CD8-positive, alpha-beta memory T cell (primary cell): Measurements from ENCODE around the gene PARP16. TPM values are rescaled to one million over a fixed set of nuclear protein-coding genes. Genes with fewer than 3 reads are reported as not detected.
A peak's percentile ranks its signal among the peaks of the same experiment; 100 is the strongest.

Source experiments
- CTCF ChIA-PET: fragments of 350-600 bp; sonication (Branson Sonifier 250); formaldehyde crosslinking; loops from one replicate; lab custom pipeline; 2021; ENCODE audit warnings: antibody characterized with exemption; lab: Charles Lee
- POLR2A ChIA-PET: fragments of 350-600 bp; sonication (Branson Sonifier 250); formaldehyde crosslinking; loops from one replicate; lab custom pipeline; 2021; ENCODE audit warnings: antibody characterized with exemption; lab: Charles Lee
- DNase-seq, 5 donors: peaks; one replicate each; pipeline versions ENCODE4 v3.0.0 to v3.0.0-alpha.2; 2020 to 2022; ENCODE audit warnings: mixed read lengths in 1 of 5
- H3K27ac ChIP-seq: one replicate; pipeline ENCODE4 v1.7.0; 2013; ENCODE audit warnings: low read depth, mild to moderate bottlenecking, low read length, moderate library complexity
- H3K27me3 ChIP-seq: 2 replicates; pipeline ENCODE4 v1.7.0; 2013; ENCODE audit warnings: low read length, mild to moderate bottlenecking; ENCODE audit not compliant: insufficient read depth, poor library complexity, severe bottlenecking
- H3K36me3 ChIP-seq: 2 replicates; pipeline ENCODE4 v1.7.0; 2013; ENCODE audit warnings: mild to moderate bottlenecking, low read length, moderate library complexity; ENCODE audit not compliant: insufficient read depth
- H3K4me1 ChIP-seq: 2 replicates; pipeline ENCODE4 v1.7.0; 2013; ENCODE audit warnings: mild to moderate bottlenecking, low read length, moderate library complexity; ENCODE audit not compliant: insufficient read depth
- H3K4me3 ChIP-seq: 2 replicates; pipeline ENCODE4 v1.7.0; 2013; ENCODE audit warnings: mild to moderate bottlenecking, low read length
- H3K9me3 ChIP-seq: 2 replicates; pipeline ENCODE4 v1.7.0; 2013; ENCODE audit warnings: mild to moderate bottlenecking, low read length
- H3K27ac Mint-ChIP-seq, 8 donors: one replicate each; pipeline ENCODE4 v1.8.0; 2020 to 2021; ENCODE audit warnings: mixed read lengths in 8 of 8, mild to moderate bottlenecking in 6 of 8, inconsistent platforms in 3 of 8, moderate library complexity in 3 of 8
- H3K27me3 Mint-ChIP-seq, 2 donors: one replicate each; pipeline ENCODE4 v1.8.0; 2020 to 2021; ENCODE audit warnings: mixed read lengths in 2 of 2, mild to moderate bottlenecking in 1 of 2, moderate library complexity in 1 of 2
- H3K36me3 Mint-ChIP-seq, 3 donors: one replicate each; pipeline ENCODE4 v1.8.0; 2020 to 2021; ENCODE audit warnings: mixed read lengths in 3 of 3, inconsistent platforms in 1 of 3, mild to moderate bottlenecking in 1 of 3
- H3K4me1 Mint-ChIP-seq, 3 donors: one replicate each; pipeline ENCODE4 v1.8.0; 2020 to 2021; ENCODE audit warnings: mixed read lengths in 3 of 3, inconsistent platforms in 1 of 3, mild to moderate bottlenecking in 1 of 3
- H3K4me3 Mint-ChIP-seq, 7 donors: one replicate each; pipeline ENCODE4 v1.8.0; 2020 to 2021; ENCODE audit warnings: mixed read lengths in 7 of 7, mild to moderate bottlenecking in 6 of 7, moderate library complexity in 4 of 7, inconsistent platforms in 2 of 7
- H3K9me3 Mint-ChIP-seq, 5 donors: one replicate each; pipeline ENCODE4 v1.8.0; 2020 to 2022; ENCODE audit warnings: mixed read lengths in 5 of 5, mild to moderate bottlenecking in 3 of 5, moderate library complexity in 2 of 5, inconsistent platforms in 1 of 5
- polyA plus RNA-seq: library from polyadenylated mRNA; unstranded; fragments of 300-500 nt; fragmentation: Illumina TruSeq; gene quantifications from one replicate; pipeline ENCODE4 v1.2.3, GENCODE V29; 2021
- total RNA-seq, 2 experiments: library from RNA; stranded (reverse); gene quantifications; one replicate each; pipeline ENCODE4 v1.2.3, GENCODE V29; 2021

The PARP16 gene
- total and polyA plus RNA-seq, 3 experiments from 2014 or later = 14.1 to 30.9 (median 14.7) TPM

GRCh38 chr15:65266469-65266868, 20.2 kb downstream of the PARP16 start:
- Histone ChIP-seq H3K27me3 (no peaks in the 10 kb centered on the region), H3K9me3 (no peaks in the 10 kb centered on the region), H3K36me3 (peaks cover 16% of the 10 kb centered on the region), H3K4me3 (no peak overlapping the region), H3K4me1 (no peaks in the 10 kb centered on the region), H3K27ac (no peak overlapping the region)
- ChIA-PET CTCF (no interaction called here), POLR2A (no interaction called here)
- no peak for DNase-seq
- Mint-ChIP-seq H3K36me3 (peaks cover 4 to 62% (median 17%) of the 10 kb centered on the region in 3 donors), H3K4me1 (peaks cover 0 to 3% (median 0%) of the 10 kb centered on the region in 3 donors), H3K27me3 (no peaks in the 10 kb centered on the region), H3K4me3 (no peak overlapping the region), H3K27ac (peak overlapping the region in 1 of 8 donors; percentile 53), H3K9me3 (no peaks in the 10 kb centered on the region)

GRCh38 chr15:65264863-65265430, 21.7 kb downstream of the PARP16 start:
- ChIA-PET CTCF (interaction anchor here (1.2 kb wide), 1 partner anchor 222 kb away, joined by 3 read pairs; no protein-coding TSS in a partner anchor), POLR2A (no interaction called here)
- Histone ChIP-seq H3K9me3 (no peaks in the 10 kb centered on the region), H3K36me3 (peaks cover 27% of the 10 kb centered on the region), H3K27ac (no peak overlapping the region), H3K4me3 (no peak overlapping the region), H3K4me1 (no peaks in the 10 kb centered on the region), H3K27me3 (no peaks in the 10 kb centered on the region)
- Mint-ChIP-seq H3K4me1 (peaks cover 0 to 3% (median 0%) of the 10 kb centered on the region in 3 donors), H3K9me3 (no peaks in the 10 kb centered on the region), H3K36me3 (peaks cover 7 to 66% (median 21%) of the 10 kb centered on the region in 3 donors), H3K27me3 (no peaks in the 10 kb centered on the region), H3K4me3 (no peak overlapping the region), H3K27ac (no peak overlapping the region)
- no peak for DNase-seq

GRCh38 chr15:65263313-65263712, 23.4 kb downstream of the PARP16 start:
- H3K36me3 Mint-ChIP-seq = peaks cover 11 to 75% (median 26%) of the 10 kb centered on the region in 3 donors
- Histone ChIP-seq H3K27me3 (no peaks in the 10 kb centered on the region), H3K9me3 (no peaks in the 10 kb centered on the region), H3K36me3 (peaks cover 34% of the 10 kb centered on the region), H3K4me1 (no peaks in the 10 kb centered on the region), H3K27ac (no peak overlapping the region), H3K4me3 (no peak overlapping the region)
- peaks cover 0 to 3% (median 0%) of the 10 kb centered on the region in 3 donors for H3K4me1 Mint-ChIP-seq
- no peak for DNase-seq
- no peak overlapping the region for H3K4me3 Mint-ChIP-seq
- no peaks in the 10 kb centered on the region for H3K27me3 Mint-ChIP-seq
- ChIA-PET CTCF (no interaction called here), POLR2A (no interaction called here)
- H3K9me3 Mint-ChIP-seq = no peaks in the 10 kb centered on the region
- no peak overlapping the region for H3K27ac Mint-ChIP-seq

GRCh38 chr15:65260968-65261367, 25.7 kb downstream of the PARP16 start:
- Mint-ChIP-seq H3K4me1 (no peaks in the 10 kb centered on the region), H3K36me3 (peaks cover 12 to 79% (median 31%) of the 10 kb centered on the region in 3 donors), H3K9me3 (no peaks in the 10 kb centered on the region), H3K4me3 (no peak overlapping the region), H3K27ac (peak overlapping the region in 1 of 8 donors; percentile 66), H3K27me3 (no peaks in the 10 kb centered on the region)
- Histone ChIP-seq H3K4me3 (no peak overlapping the region), H3K27me3 (no peaks in the 10 kb centered on the region), H3K36me3 (peaks cover 42% of the 10 kb centered on the region), H3K4me1 (no peaks in the 10 kb centered on the region), H3K27ac (no peak overlapping the region), H3K9me3 (no peaks in the 10 kb centered on the region)
- ChIA-PET POLR2A (no interaction called here), CTCF (no interaction called here)
- no peak for DNase-seq

GRCh38 chr15:65259367-65259797, 27.3 kb downstream of the PARP16 start:
- Mint-ChIP-seq H3K27ac (peak overlapping the region in 1 of 8 donors; percentile 29), H3K4me1 (no peaks in the 10 kb centered on the region), H3K27me3 (no peaks in the 10 kb centered on the region), H3K4me3 (no peak overlapping the region), H3K36me3 (peaks cover 12 to 78% (median 33%) of the 10 kb centered on the region in 3 donors), H3K9me3 (no peaks in the 10 kb centered on the region)
- no peak for DNase-seq
- Histone ChIP-seq H3K4me1 (no peaks in the 10 kb centered on the region), H3K27me3 (no peaks in the 10 kb centered on the region), H3K36me3 (peaks cover 39% of the 10 kb centered on the region), H3K4me3 (no peak overlapping the region), H3K9me3 (no peaks in the 10 kb centered on the region), H3K27ac (no peak overlapping the region)
- ChIA-PET CTCF (no interaction called here), POLR2A (no interaction called here)

GRCh38 chr15:65258375-65259262, 28.1 kb downstream of the PARP16 start:
- Mint-ChIP-seq H3K4me3 (no peak overlapping the region), H3K9me3 (no peaks in the 10 kb centered on the region), H3K27ac (no peak overlapping the region), H3K4me1 (no peaks in the 10 kb centered on the region), H3K27me3 (no peaks in the 10 kb centered on the region), H3K36me3 (peaks cover 12 to 80% (median 35%) of the 10 kb centered on the region in 3 donors)
- CTCF ChIA-PET = no interaction called here
- Histone ChIP-seq H3K36me3 (peaks cover 35% of the 10 kb centered on the region), H3K9me3 (no peaks in the 10 kb centered on the region), H3K4me1 (no peaks in the 10 kb centered on the region), H3K27me3 (no peaks in the 10 kb centered on the region), H3K27ac (no peak overlapping the region), H3K4me3 (no peak overlapping the region)
- POLR2A ChIA-PET = no interaction called here
- DNase-seq = no peak

- H3K27ac Mint-ChIP-seq = peak overlapping the region in 2 of 8 donors; percentile 51 to 53
- no peak overlapping the region for H3K4me3 Mint-ChIP-seq
- POLR2A ChIA-PET = interaction anchor here (0.5 kb wide), 1 partner anchor 31 kb away, joined by 4 read pairs; the partner anchor contains the start of gene PARP16
- no peaks in the 10 kb centered on the region for H3K27me3 Mint-ChIP-seq
- peaks cover 12 to 63% (median 24%) of the 10 kb centered on the region in 3 donors for H3K36me3 Mint-ChIP-seq
- Histone ChIP-seq H3K4me1 (no peaks in the 10 kb centered on the region), H3K9me3 (no peaks in the 10 kb centered on the region), H3K36me3 (peaks cover 21% of the 10 kb centered on the region), H3K27ac (no peak overlapping the region), H3K4me3 (no peak overlapping the region), H3K27me3 (no peaks in the 10 kb centered on the region)
- no peak for DNase-seq
- H3K4me1 Mint-ChIP-seq = no peaks in the 10 kb centered on the region
- no peaks in the 10 kb centered on the region for H3K9me3 Mint-ChIP-seq
- CTCF ChIA-PET = no interaction called here
Observed at GRCh38 chr15:65255486-65256140, 31.1 kb downstream of the PARP16 start.
